HG03575 (cell line): Measurements from ENCODE around the gene SLC30A2.

Experiments
- ATAC-seq: cut with Tn5 transposase; IDR thresholded peaks from one replicate; pipeline ENCODE4 v1.9.1; 2021; ENCODE audit not compliant: unreplicated experiment, insufficient number of reproducible peaks, low FRiP score; ENCODE audit errors: extremely low read depth

The SLC30A2 gene

GRCh38 chr1:26028490-26028980, 17.4 kb downstream of the SLC30A2 start:
- ATAC-seq: no peak

GRCh38 chr1:26027716-26028489, 18.0 kb downstream of the SLC30A2 start:
- ATAC-seq: no peak

- ATAC-seq: no peak
Observed at GRCh38 chr1:26025517-26025916, 20.4 kb downstream of the SLC30A2 start.

- ATAC-seq: no peak
Observed at GRCh38 chr1:26025060-26025459, 20.9 kb downstream of the SLC30A2 start.

GRCh38 chr1:26023826-26024225, 22.1 kb downstream of the SLC30A2 start:
- ATAC-seq: no peak

GRCh38 chr1:26023009-26023408, 22.9 kb downstream of the SLC30A2 start:
- no peak for ATAC-seq

GRCh38 chr1:26022404-26022779, 23.5 kb downstream of the SLC30A2 start:
- no peak for ATAC-seq

- no peak for ATAC-seq
Observed at GRCh38 chr1:26021647-26022403, 24.1 kb downstream of the SLC30A2 start, which contains the start of gene EXTL1. EXTL1 (plus strand) TSS chr1:26021775; CDS start chr1:26022647, 872 bp downstream.

- ATAC-seq: no peak
Observed at GRCh38 chr1:26020941-26021646, 24.8 kb downstream of the SLC30A2 start.

GRCh38 chr1:26020330-26020768, 25.6 kb downstream of the SLC30A2 start:
- no peak for ATAC-seq

GRCh38 chr1:26019641-26020315, 26.1 kb downstream of the SLC30A2 start:
- ATAC-seq: no peak

GRCh38 chr1:26017606-26018005, 28.3 kb downstream of the SLC30A2 start:
- ATAC-seq: no peak

GRCh38 chr1:26016953-26017545, 28.9 kb downstream of the SLC30A2 start:
- no peak for ATAC-seq

GRCh38 chr1:26016258-26016952, 29.5 kb downstream of the SLC30A2 start:
- no peak for ATAC-seq

- ATAC-seq: no peak
Observed at GRCh38 chr1:26015358-26015757, 30.6 kb downstream of the SLC30A2 start.

GRCh38 chr1:26014179-26014578, 31.7 kb downstream of the SLC30A2 start:
- no peak for ATAC-seq

GRCh38 chr1:26012864-26013263, 33.1 kb downstream of the SLC30A2 start:
- no peak for ATAC-seq

- ATAC-seq: no peak
Observed at GRCh38 chr1:26010825-26011224, 35.1 kb downstream of the SLC30A2 start.
